Right lobe of liver (tissue), 6 donors: ENCODE data around the gene GIT2. TPM values are rescaled to one million over a fixed set of nuclear protein-coding genes. Genes with fewer than 3 reads are reported as not detected.

Source experiments
- ATAC-seq, 4 donors: fragments of 200-7000 bp; cut with Tn5 transposase; one replicate each; pipeline ENCODE4 v1.9.1; 2020; ENCODE audit warnings: mild to moderate bottlenecking in 4 of 4, moderate library complexity in 4 of 4
- DNase-seq, 3 donors: peaks; one replicate each; pipeline ENCODE4 v3.0.0-alpha.2; 2020
- H3K27ac ChIP-seq, 3 donors: fragments of 200-600 bp; one replicate each; pipeline ENCODE4 v1.8.0; 2022
- H3K27me3 ChIP-seq, 2 donors: fragments of 200-600 bp; one replicate each; pipeline ENCODE4 v1.8.0; 2022
- H3K36me3 ChIP-seq, 4 donors: fragments of 200-600 bp; sonication (generic) in 1 of 4; one replicate each; pipeline versions ENCODE4 v1.5.1 to v1.8.0; 2017 to 2022; ENCODE audit warnings: control low read depth in 1 of 4
- H3K4me1 ChIP-seq, 4 donors: fragments of 200-600 bp; sonication (generic) in 1 of 4; one replicate each; pipeline versions ENCODE4 v1.5.1 to v1.8.0; 2017 to 2022; ENCODE audit warnings: control low read depth in 1 of 4
- H3K4me3 ChIP-seq, 3 donors: fragments of 200-600 bp; one replicate each; pipeline ENCODE4 v1.8.0; 2022
- H3K9me3 ChIP-seq, 4 donors: fragments of 200-600 bp; sonication (generic) in 1 of 4; one replicate each; pipeline versions ENCODE4 v1.5.1 to v1.8.0; 2017 to 2022; ENCODE audit warnings: control low read depth in 1 of 4
- POLR2A ChIP-seq: fragments of 450-650 bp; IDR thresholded peaks from one replicate; pipeline ENCODE4 v1.6.1; 2017; ENCODE audit warnings: antibody characterized with exemption, mild to moderate bottlenecking
- WGBS: methylation state at CpG from one replicate; pipeline ENCODE4 v1.1.6; 2018; ENCODE audit warnings: low coverage, low lambda C conversion rate; ENCODE audit not compliant: insufficient coverage; ENCODE audit errors: missing lambda C conversion rate; 5-methylcytosine and 5-hydroxymethylcytosine counted together
- intact Hi-C, 2 donors: fragments of 100-400 bp; cut with DNase I; formaldehyde crosslinking; loops; one replicate each; pipeline versions ENCODE4 v1.11.2 to v1.14.1; 2022
- total RNA-seq, 6 experiments: library from RNA; depleted of rRNA in 2 of 6; stranded (reverse); fragments of >200 nt in 2 of 6; fragmentation: NEBNext Ultra II Directional in 3 of 6; extraction: Animal tissue kit (Norgen Biotek cat#: 25700) in 3 of 6; gene quantifications; one replicate each; pipeline versions ENCODE4 v1.1.0 to v1.2.4, GENCODE V29; 2016 to 2023
- TF ChIP-seq, protein P1 (sequence below), 4 donors: fragments of 200-600 bp in 3 of 4; fragments of 450-650 bp in 1 of 4; IDR thresholded peaks; one replicate each; pipeline versions ENCODE4 v1.5.1 to v1.8.0; 2016 to 2022; ENCODE audit warnings: antibody characterized with exemption in 4 of 4, mild to moderate bottlenecking in 2 of 4
- donor health status: DM: no; HTN: yes; CAD: no.
- donor health status: DM: no; HTN: no; CAD: no.
- donor health status: DM: no; HTN: no; CAD: no.
- donor health status: DM: no; HTN: yes; CAD: no.
- donor health status: DM: no; HTN: yes; CAD: no.

The GIT2 gene
- total RNA-seq, 6 experiments from 2014 or later = 13.3 to 24.8 (median 16.8) TPM

DNA sequence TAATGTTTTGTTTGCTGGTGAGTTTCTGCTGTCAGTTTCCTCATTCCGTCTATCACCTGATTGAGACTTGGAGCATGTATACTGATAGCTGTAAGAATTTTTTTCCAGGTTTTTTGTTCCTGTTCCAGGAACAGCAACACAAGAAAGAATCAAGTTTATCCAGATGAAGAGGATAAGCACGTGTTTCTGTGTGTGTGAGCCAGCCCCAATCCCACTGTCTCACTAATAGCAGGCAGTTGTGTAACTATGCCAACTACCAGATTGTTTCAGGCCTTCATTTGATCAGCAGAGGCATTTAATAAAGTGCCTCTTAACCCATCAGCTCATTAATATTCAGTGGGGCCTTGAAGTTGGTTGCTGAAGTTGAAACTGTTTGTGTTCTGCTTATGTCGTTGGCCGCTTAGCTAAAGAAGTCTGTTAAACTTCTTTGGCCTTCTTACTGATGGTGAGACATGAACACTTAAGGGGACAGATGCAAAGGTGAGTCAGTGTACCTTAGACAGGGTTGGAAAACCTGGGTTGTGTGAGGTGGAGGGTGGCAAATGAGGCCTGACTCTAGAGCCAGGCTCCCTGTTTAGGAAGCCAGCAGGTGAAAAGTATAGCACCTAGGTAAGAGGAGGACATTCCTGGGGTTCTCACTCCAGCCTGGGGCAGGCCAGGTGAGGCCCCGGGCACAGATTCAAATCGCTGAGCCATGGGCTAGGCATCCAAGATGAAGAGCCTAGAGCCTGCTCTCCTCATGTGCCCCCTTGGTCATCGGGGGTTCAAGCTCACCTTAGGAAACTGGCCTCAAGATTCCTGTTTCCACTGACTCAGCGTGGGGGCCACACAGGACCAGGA lies 6.7 kb upstream of the GIT2 start:
- Histone ChIP-seq H3K27me3 (no peaks in the 10 kb centered on the region), H3K4me3 (no peak overlapping the region), H3K27ac (no peak overlapping the region), H3K36me3 (no peaks in the 10 kb centered on the region), H3K9me3 (no peaks in the 10 kb centered on the region), H3K4me1 (peaks cover 0 to 5% (median 0%) of the 10 kb centered on the region in 4 donors)
- intact Hi-C loops = no loop called here
- ATAC-seq (no peak), DNase-seq (no peak)
- WGBS = 69% methylated on average over 6 of the region's 8 CpGs
- TF ChIP-seq, protein P1, sequence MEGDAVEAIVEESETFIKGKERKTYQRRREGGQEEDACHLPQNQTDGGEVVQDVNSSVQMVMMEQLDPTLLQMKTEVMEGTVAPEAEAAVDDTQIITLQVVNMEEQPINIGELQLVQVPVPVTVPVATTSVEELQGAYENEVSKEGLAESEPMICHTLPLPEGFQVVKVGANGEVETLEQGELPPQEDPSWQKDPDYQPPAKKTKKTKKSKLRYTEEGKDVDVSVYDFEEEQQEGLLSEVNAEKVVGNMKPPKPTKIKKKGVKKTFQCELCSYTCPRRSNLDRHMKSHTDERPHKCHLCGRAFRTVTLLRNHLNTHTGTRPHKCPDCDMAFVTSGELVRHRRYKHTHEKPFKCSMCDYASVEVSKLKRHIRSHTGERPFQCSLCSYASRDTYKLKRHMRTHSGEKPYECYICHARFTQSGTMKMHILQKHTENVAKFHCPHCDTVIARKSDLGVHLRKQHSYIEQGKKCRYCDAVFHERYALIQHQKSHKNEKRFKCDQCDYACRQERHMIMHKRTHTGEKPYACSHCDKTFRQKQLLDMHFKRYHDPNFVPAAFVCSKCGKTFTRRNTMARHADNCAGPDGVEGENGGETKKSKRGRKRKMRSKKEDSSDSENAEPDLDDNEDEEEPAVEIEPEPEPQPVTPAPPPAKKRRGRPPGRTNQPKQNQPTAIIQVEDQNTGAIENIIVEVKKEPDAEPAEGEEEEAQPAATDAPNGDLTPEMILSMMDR (IDR thresholded peaks at IDR 0.05) = no peak

DNA sequence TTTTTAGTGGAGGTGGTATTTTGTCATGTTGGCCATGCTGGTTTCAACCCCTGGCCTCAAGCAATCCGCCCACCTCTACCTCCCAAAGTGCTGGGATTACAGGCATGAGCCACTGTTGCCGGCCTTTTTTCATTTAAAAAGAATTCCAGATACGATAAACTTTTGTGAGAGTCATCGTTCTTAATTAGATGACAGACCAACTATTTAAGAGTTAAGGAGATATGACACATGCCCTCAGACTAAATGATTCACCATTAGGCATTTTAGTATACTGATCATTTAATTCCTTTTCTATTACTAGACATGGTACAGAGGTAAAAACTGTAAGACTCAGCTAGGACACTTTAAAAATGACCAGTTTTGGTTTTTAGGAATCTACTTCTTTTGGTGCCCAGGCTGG lies 5.4 kb upstream of the GIT2 start:
- Histone ChIP-seq H3K27ac (no peak overlapping the region), H3K9me3 (no peaks in the 10 kb centered on the region), H3K36me3 (no peaks in the 10 kb centered on the region), H3K4me3 (no peak overlapping the region), H3K4me1 (peaks cover 0 to 5% (median 0%) of the 10 kb centered on the region in 4 donors), H3K27me3 (no peaks in the 10 kb centered on the region)
- no peak for TF ChIP-seq POLR2A
- TF ChIP-seq, protein P1 (IDR thresholded peaks at IDR 0.05) = no peak
- 88% methylated on average over 4 of the region's 4 CpGs for WGBS
- no peak for ATAC-seq
- intact Hi-C loops = no loop called here
- DNase-seq = no peak

DNA sequence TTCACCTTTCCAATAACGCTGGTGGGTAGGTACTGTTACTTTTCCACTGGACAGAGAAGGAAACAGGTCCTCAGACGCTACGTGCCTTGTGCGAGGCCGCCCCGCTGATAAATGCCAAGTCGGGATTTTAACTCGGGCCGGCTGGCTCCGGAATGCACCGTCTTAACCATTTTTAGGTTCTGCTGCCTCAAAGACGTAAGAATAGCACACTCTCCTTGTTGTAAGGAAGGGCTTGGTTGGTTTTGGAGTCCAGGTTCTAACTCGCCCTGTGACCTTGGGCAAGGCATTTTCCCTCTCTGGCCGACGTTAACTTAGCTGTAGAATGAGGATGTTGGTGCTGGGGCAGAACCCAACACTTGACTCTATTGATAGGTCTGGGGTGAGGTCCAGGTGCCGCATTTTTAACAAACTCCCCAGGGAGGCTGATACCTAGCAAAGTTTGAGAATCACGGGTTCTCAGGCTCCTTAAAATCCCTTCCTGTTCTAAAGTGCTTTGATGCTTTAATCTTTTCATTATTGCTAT lies 3.9 kb upstream of the GIT2 start:
- TF ChIP-seq POLR2A = no peak
- TF ChIP-seq, protein P1 (IDR thresholded peaks at IDR 0.05) = no peak
- ATAC-seq = no peak
- Histone ChIP-seq H3K27ac (peak overlapping the region; percentile 94 to 97 (median 95)), H3K36me3 (no peaks in the 10 kb centered on the region), H3K4me1 (peaks cover 0 to 8% (median 0%) of the 10 kb centered on the region in 4 donors), H3K27me3 (no peaks in the 10 kb centered on the region), H3K4me3 (peak overlapping the region; percentile 84 to 91 (median 89)), H3K9me3 (no peaks in the 10 kb centered on the region)
- intact Hi-C loops = no loop called here
- peak in 1 of 3 donors; percentile 62 for DNase-seq
- 2% methylated on average over 16 of the region's 17 CpGs for WGBS

DNA sequence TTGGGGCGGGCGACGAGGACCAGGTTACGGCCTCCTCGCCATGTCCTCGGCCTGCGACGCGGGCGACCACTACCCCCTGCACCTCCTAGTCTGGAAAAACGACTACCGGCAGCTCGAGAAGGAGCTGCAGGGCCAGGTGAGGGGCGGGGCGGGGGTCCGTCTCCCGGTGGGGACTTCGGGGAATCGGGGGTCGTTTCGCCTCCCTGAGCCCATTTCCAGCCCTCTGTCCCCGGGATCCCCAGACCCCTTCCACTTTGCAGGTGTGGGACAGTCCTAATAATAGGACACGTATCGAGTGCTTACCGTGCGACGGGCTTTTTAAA lies 3.4 kb upstream of the GIT2 start:
- Histone ChIP-seq H3K36me3 (no peaks in the 10 kb centered on the region), H3K27me3 (no peaks in the 10 kb centered on the region), H3K4me3 (peak overlapping the region; percentile 84 to 91 (median 89)), H3K9me3 (no peaks in the 10 kb centered on the region), H3K27ac (peak overlapping the region; percentile 94 to 97 (median 95)), H3K4me1 (peaks cover 0 to 11% (median under 1%) of the 10 kb centered on the region in 4 donors)
- intact Hi-C loops = no loop called here
- DNase-seq = peak; percentile 31 to 57 (median 51)
- WGBS = 0% methylated on average over 2 of the region's 27 CpGs
- TF ChIP-seq, protein P1 (IDR thresholded peaks at IDR 0.05) = no peak
- no peak for ATAC-seq
